ACC112 (cell line): ENCODE data around the gene SYNJ2.

Source experiments
- H2AFZ ChIP-seq: fragments of 200-600 bp; sonication (generic); one replicate; pipeline ENCODE4 v1.6.0; 2017; ENCODE audit warnings: antibody characterized with exemption, low read length; ENCODE audit not compliant: unreplicated experiment
- H3K27ac ChIP-seq: fragments of 200-600 bp; sonication (generic); 2 replicates; pipeline ENCODE4 v1.5.1; 2014; ENCODE audit warnings: low read depth, mild to moderate bottlenecking, antibody characterized with exemption, low read length, moderate library complexity
- H3K27me3 ChIP-seq: fragments of 200-600 bp; sonication (generic); 2 replicates; pipeline ENCODE4 v1.6.1; 2014; ENCODE audit warnings: mild to moderate bottlenecking, antibody characterized with exemption, low read length, moderate library complexity, mixed read lengths; ENCODE audit not compliant: insufficient read depth
- H3K36me3 ChIP-seq: fragments of 200-600 bp; sonication (generic); 2 replicates; pipeline ENCODE4 v1.6.1; 2016; ENCODE audit warnings: mild to moderate bottlenecking, antibody characterized with exemption, low read length, moderate library complexity, mixed read lengths; ENCODE audit not compliant: insufficient read depth
- H3K4me1 ChIP-seq: fragments of 200-600 bp; sonication (generic); one replicate; pipeline ENCODE4 v1.6.1; 2016; ENCODE audit warnings: low read length, mixed read lengths; ENCODE audit not compliant: insufficient read depth, unreplicated experiment, control insufficient read depth
- H3K4me3 ChIP-seq: fragments of 200-600 bp; sonication (generic); 2 replicates; pipeline ENCODE4 v1.5.1; 2014; ENCODE audit warnings: mild to moderate bottlenecking, low read depth, low read length
- H3K79me2 ChIP-seq: fragments of 200-600 bp; sonication (generic); one replicate; pipeline ENCODE4 v1.6.0; 2016; ENCODE audit warnings: low read length; ENCODE audit not compliant: control insufficient read depth, unreplicated experiment, insufficient read depth

Gene SYNJ2

DNA sequence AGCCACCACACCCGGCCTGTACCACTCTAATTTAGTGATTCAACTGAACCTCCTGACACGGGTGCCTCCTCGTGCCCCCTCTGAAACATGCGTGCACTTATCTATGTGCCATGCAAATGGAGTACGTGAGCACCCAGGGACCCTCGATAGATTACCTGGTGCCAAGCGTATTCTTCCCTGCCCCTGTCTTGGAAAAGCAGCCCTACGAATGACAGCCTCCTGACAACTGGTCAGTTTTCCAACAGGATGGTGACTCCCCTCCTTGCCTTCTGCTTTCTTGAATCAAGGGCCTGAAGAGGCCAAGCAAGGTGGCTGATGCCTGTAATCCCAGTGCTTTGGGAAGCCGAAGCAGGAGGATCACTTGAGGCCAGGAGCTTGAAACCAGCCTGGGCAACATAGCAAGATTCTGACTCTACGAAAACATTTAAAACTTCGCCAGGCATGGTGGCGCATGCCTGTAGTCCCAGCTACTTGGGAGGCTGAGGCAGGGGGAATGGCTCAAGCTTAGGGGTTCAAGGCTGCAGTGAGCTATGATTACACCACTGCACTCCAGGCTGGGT is 25.4 kb upstream of the SYNJ2 start:
- Histone ChIP-seq H3K79me2 (no peaks in the 10 kb centered on the region), H3K36me3 (peaks cover 6% of the 10 kb centered on the region; the same call in 1 of the 2 replicates), H3K27ac (no peak overlapping the region), H3K27me3 (no peaks in the 10 kb centered on the region), H3K4me1 (peaks cover 5% of the 10 kb centered on the region), H2AFZ (no peak overlapping the region), H3K4me3 (no peak overlapping the region)

- Histone ChIP-seq H3K27ac (no peak overlapping the region), H3K36me3 (peaks cover 6% of the 10 kb centered on the region; the same call in 1 of the 2 replicates), H2AFZ (no peak overlapping the region), H3K4me1 (peaks cover 15% of the 10 kb centered on the region), H3K4me3 (no peak overlapping the region), H3K79me2 (no peaks in the 10 kb centered on the region), H3K27me3 (no peaks in the 10 kb centered on the region)
These were observed 22.0 kb upstream of the SYNJ2 start for GRCh38 chr6:157959451-157960227.

DNA sequence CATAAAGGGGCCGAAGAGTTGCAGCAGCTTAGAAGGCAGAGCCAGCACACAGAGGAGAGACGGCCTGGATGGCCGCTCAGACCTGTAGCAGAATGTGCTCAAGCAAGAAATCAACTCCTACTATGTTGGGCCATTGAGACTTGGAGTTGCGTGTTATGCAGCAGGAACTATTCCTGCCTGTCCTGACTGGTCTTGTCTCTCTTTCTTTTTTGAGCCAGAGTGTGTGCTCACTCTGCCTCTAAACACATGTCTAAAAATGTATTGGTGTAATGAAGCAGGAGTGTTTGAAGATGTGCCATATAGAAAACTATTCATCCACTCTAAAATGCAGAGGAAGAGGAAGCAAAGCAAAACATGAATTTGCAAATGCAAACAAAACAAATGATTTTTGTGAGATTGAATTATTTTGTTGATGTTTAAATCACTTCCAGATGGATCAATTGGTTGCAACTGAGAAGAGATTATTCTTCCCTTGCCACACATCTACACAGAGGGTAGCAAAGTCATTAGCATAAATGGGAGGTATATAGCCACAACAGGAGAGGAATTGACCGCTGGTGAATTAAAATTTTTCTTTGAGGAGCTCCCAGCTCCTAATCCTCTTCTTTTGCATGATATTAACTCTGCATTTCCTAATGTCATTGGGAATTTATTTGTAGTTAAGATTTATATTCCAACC is 20.4 kb upstream of the SYNJ2 start:
- no peak overlapping the region for H2AFZ ChIP-seq
- H3K27me3 ChIP-seq = no peaks in the 10 kb centered on the region
- peaks cover 15% of the 10 kb centered on the region for H3K4me1 ChIP-seq
- H3K4me3 ChIP-seq = no peak overlapping the region
- peaks cover 6% of the 10 kb centered on the region; the same call in 1 of the 2 replicates for H3K36me3 ChIP-seq
- H3K79me2 ChIP-seq = no peaks in the 10 kb centered on the region
- no peak overlapping the region for H3K27ac ChIP-seq

GRCh38 chr6:157961832-157962575 is 19.7 kb upstream of the SYNJ2 start:
- H3K4me3 ChIP-seq = no peak overlapping the region
- peaks cover 6% of the 10 kb centered on the region; the same call in 1 of the 2 replicates for H3K36me3 ChIP-seq
- no peaks in the 10 kb centered on the region for H3K79me2 ChIP-seq
- peak overlapping the region; percentile 82 for H2AFZ ChIP-seq
- peak overlapping the region; percentile 70 for H3K27ac ChIP-seq
- peaks cover 15% of the 10 kb centered on the region for H3K4me1 ChIP-seq
- no peaks in the 10 kb centered on the region for H3K27me3 ChIP-seq

GRCh38 chr6:157962601-157963302 is 18.9 kb upstream of the SYNJ2 start:
- H3K36me3 ChIP-seq = peaks cover 6% of the 10 kb centered on the region; the same call in 1 of the 2 replicates
- H3K79me2 ChIP-seq = no peaks in the 10 kb centered on the region
- H3K27me3 ChIP-seq = no peaks in the 10 kb centered on the region
- peak overlapping the region; percentile 70 for H3K27ac ChIP-seq
- peak overlapping the region; percentile 39; the same call in 1 of the 2 replicates for H3K4me3 ChIP-seq
- peak overlapping the region; percentile 82 for H2AFZ ChIP-seq
- H3K4me1 ChIP-seq = peaks cover 15% of the 10 kb centered on the region

DNA sequence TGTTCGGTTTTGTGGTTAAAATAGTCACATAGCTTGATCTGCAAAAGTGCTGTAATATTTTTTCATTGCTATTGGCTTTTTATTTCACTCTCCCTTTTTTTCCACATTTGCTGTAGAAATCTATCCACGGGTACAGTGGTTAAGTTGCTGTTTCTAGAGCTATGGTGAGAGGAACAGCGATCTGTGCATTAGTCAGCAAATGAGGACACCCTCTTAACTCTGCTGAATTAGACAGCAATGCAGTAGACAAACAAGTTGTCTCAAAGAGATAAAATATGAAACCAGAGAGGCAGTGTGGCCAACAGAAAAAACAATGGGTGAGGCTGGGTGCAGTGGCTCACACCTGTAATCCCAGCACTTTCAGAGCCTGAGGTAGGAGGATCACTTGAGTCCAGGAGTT is 17.6 kb upstream of the SYNJ2 start:
- Histone ChIP-seq H3K27ac (no peak overlapping the region), H3K79me2 (no peaks in the 10 kb centered on the region), H3K4me1 (peaks cover 20% of the 10 kb centered on the region), H2AFZ (no peak overlapping the region), H3K4me3 (no peak overlapping the region), H3K27me3 (no peaks in the 10 kb centered on the region), H3K36me3 (peaks cover 3% of the 10 kb centered on the region; the same call in 1 of the 2 replicates)

- Histone ChIP-seq H3K36me3 (no peaks in the 10 kb centered on the region), H3K27me3 (no peaks in the 10 kb centered on the region), H3K79me2 (no peaks in the 10 kb centered on the region), H3K4me3 (no peak overlapping the region), H2AFZ (no peak overlapping the region), H3K4me1 (peaks cover 24% of the 10 kb centered on the region), H3K27ac (no peak overlapping the region)
These were observed 16.3 kb upstream of the SYNJ2 start for GRCh38 chr6:157965387-157965786.

- H3K4me1 ChIP-seq = peaks cover 24% of the 10 kb centered on the region
- no peaks in the 10 kb centered on the region for H3K27me3 ChIP-seq
- no peak overlapping the region for H2AFZ ChIP-seq
- H3K36me3 ChIP-seq = no peaks in the 10 kb centered on the region
- no peak overlapping the region for H3K27ac ChIP-seq
- no peaks in the 10 kb centered on the region for H3K79me2 ChIP-seq
- H3K4me3 ChIP-seq = no peak overlapping the region
These were observed 15.1 kb upstream of the SYNJ2 start for GRCh38 chr6:157966589-157966977.

DNA sequence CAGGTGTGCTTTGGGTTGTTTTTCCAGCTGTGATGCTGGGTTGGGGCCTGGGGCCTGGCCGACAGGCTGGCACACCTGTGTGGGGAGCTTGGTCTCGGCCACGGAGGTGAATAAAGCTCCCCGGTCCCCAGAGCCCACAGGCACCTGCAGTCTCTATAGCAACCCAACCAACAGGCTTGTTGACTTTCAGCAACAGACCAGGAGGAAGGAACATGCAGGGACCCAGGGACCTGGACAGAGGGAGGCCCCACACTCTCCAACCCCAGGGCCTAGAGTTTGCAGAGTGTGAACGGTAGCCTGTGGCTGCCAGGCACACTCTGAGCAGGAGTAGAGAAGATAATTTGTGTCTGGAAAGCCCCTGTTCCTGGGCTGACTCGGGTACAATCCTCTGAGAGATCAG is 14.6 kb upstream of the SYNJ2 start:
- Histone ChIP-seq H3K36me3 (no peaks in the 10 kb centered on the region), H3K27ac (no peak overlapping the region), H3K4me1 (peaks cover 21% of the 10 kb centered on the region), H2AFZ (no peak overlapping the region), H3K27me3 (no peaks in the 10 kb centered on the region), H3K79me2 (no peaks in the 10 kb centered on the region), H3K4me3 (no peak overlapping the region)

- Histone ChIP-seq H3K4me3 (no peak overlapping the region), H3K4me1 (peaks cover 17% of the 10 kb centered on the region), H3K27ac (no peak overlapping the region), H3K36me3 (no peaks in the 10 kb centered on the region), H3K79me2 (no peaks in the 10 kb centered on the region), H2AFZ (no peak overlapping the region), H3K27me3 (no peaks in the 10 kb centered on the region)
These were observed 14.2 kb upstream of the SYNJ2 start for GRCh38 chr6:157967486-157967885.
